Stomach (tissue), 9 donors: ENCODE data around the gene EHD4. TPM values are rescaled to one million over a fixed set of nuclear protein-coding genes. Genes with fewer than 3 reads are reported as not detected.

Source experiments
- DNase-seq, 2 donors: peaks; one replicate each; pipeline versions ENCODE4 v3.0.0 to v3.0.0-alpha.2; 2013 to 2019
- H3K27ac ChIP-seq, 5 donors: fragments of 200-600 bp in 4 of 5; sonication (generic) in 4 of 5; one replicate each; pipeline ENCODE4 v1.5.1; 2013 to 2019; ENCODE audit warnings: mild to moderate bottlenecking in 1 of 5, moderate library complexity in 1 of 5
- H3K27me3 ChIP-seq, 3 donors: fragments of 200-600 bp; sonication (generic); one replicate each; pipeline ENCODE4 v1.5.1; 2017 to 2019; ENCODE audit warnings: mixed run types in 1 of 3
- H3K36me3 ChIP-seq, 4 donors: fragments of 200-600 bp; sonication (generic); 1 replicate in 3 of 4; 2 replicates in 1 of 4; pipeline ENCODE4 v1.5.1; 2016 to 2019
- H3K4me1 ChIP-seq, 4 donors: fragments of 200-600 bp; sonication (generic); one replicate each; pipeline ENCODE4 v1.5.1; 2016 to 2019
- H3K4me3 ChIP-seq, 4 donors: fragments of 200-600 bp; sonication (generic) in 3 of 4; one replicate each; pipeline ENCODE4 v1.5.1; 2016 to 2019; ENCODE audit warnings: mild to moderate bottlenecking in 1 of 4
- H3K9me3 ChIP-seq, 4 donors: fragments of 200-600 bp; sonication (generic); one replicate each; pipeline ENCODE4 v1.5.1; 2016 to 2019
- CTCF ChIP-seq, 7 experiments: fragments of 450-650 bp in 4 of 7; fragments of 200-600 bp in 3 of 7; sonication (generic) in 3 of 7; IDR thresholded peaks; one replicate each; pipeline ENCODE4 v1.5.1; 2016 to 2019; ENCODE audit warnings: antibody characterized with exemption in 7 of 7, control low read depth in 2 of 7, mild to moderate bottlenecking in 1 of 7
- EP300 ChIP-seq: sonication (generic); formaldehyde crosslinking; IDR thresholded peaks from one replicate; pipeline ENCODE4 v1.6.1; 2017; ENCODE audit warnings: antibody characterized with exemption
- POLR2A ChIP-seq, 4 donors: fragments of 450-650 bp; IDR thresholded peaks; one replicate each; pipeline ENCODE4 v1.6.1; 2016; ENCODE audit warnings: antibody characterized with exemption in 4 of 4, control low read depth in 2 of 4, mild to moderate bottlenecking in 1 of 4, moderate library complexity in 1 of 4
- POLR2AphosphoS5 ChIP-seq, 3 donors: sonication (generic); formaldehyde crosslinking; IDR thresholded peaks; one replicate each; pipeline ENCODE4 v1.6.1; 2016; ENCODE audit warnings: antibody characterized with exemption in 3 of 3
- WGBS, 5 donors: extraction: QIAGEN DNeasy Blood & Tissue Kit in 3 of 5; methylation state at CpG; one replicate each; pipeline versions ENCODE4 v1.1.5 to v1.1.7; 2013 to 2018; 5-methylcytosine and 5-hydroxymethylcytosine counted together
- intact Hi-C: fragments of 100-400 bp; cut with DNase I; formaldehyde crosslinking; loops from one replicate; pipeline ENCODE4 v1.15.1; 2023; ENCODE audit warnings: low total_unique reads
- polyA plus RNA-seq, 3 donors: library from polyadenylated mRNA; stranded (reverse); fragments of 200-250 nt; gene quantifications; one replicate each; pipeline ENCODE4 v1.2.3, GENCODE V29; 2013
- total RNA-seq, 5 donors: library from RNA; depleted of rRNA; stranded (reverse); fragments of >200 nt; gene quantifications; one replicate each; pipeline versions ENCODE4 v1.1.0 to v1.2.3, GENCODE V29; 2014 to 2016
- donor health status: healthy with polysubstance abuse.
- donor health status: Bipolar disorder and iron deficiency.
- donor health status: healthy.

Gene EHD4
- total and polyA plus RNA-seq, 8 donors: 5.8 to 86.4 (median 16.2) TPM

- Histone ChIP-seq H3K4me3 (no peak overlapping the region), H3K27me3 (no peaks in the 10 kb centered on the region), H3K36me3 (peaks cover 9 to 48% (median 41%) of the 10 kb centered on the region in 4 donors), H3K4me1 (peaks cover 24 to 41% (median 35%) of the 10 kb centered on the region in 4 donors), H3K27ac (no peak overlapping the region), H3K9me3 (no peaks in the 10 kb centered on the region)
- DNase-seq: no peak
- TF ChIP-seq POLR2AphosphoS5 (IDR thresholded peaks at IDR 0.05) (no peak), POLR2A (IDR thresholded peaks at IDR 0.05) (no peak), EP300 (no peak), CTCF (IDR thresholded peaks at IDR 0.05) (no peak)
- intact Hi-C loops: no loop called here
- 82 to 93% (median 88%) methylated on average over 6 of the region's 6 CpGs for WGBS, 5 donors
Measured at GRCh38 chr15:41896566-41896965, 75.8 kb downstream of the EHD4 start.

GRCh38 chr15:41895957-41896356 is 76.4 kb downstream of the EHD4 start:
- Histone ChIP-seq H3K36me3 (peaks cover 9 to 46% (median 35%) of the 10 kb centered on the region in 4 donors), H3K9me3 (no peaks in the 10 kb centered on the region), H3K4me3 (no peak overlapping the region), H3K4me1 (peaks cover 24 to 35% (median 35%) of the 10 kb centered on the region in 4 donors), H3K27ac (no peak overlapping the region), H3K27me3 (no peaks in the 10 kb centered on the region)
- WGBS, 5 donors: 96 to 100% (median 100%) methylated on average over 1 of the region's 1 CpG
- TF ChIP-seq CTCF (IDR thresholded peaks at IDR 0.05): no peak
- TF ChIP-seq EP300: no peak
- no peak for TF ChIP-seq POLR2AphosphoS5 (IDR thresholded peaks at IDR 0.05)
- DNase-seq: no peak
- intact Hi-C loops: no loop called here

GRCh38 chr15:41895491-41895890 is 76.9 kb downstream of the EHD4 start:
- TF ChIP-seq EP300 (no peak), POLR2A (IDR thresholded peaks at IDR 0.05) (no peak), CTCF (IDR thresholded peaks at IDR 0.05) (no peak), POLR2AphosphoS5 (IDR thresholded peaks at IDR 0.05) (no peak)
- peak overlapping the region; percentile 43 to 77 (median 64) for H3K27ac ChIP-seq
- peaks cover 24 to 35% (median 35%) of the 10 kb centered on the region in 4 donors for H3K4me1 ChIP-seq
- peaks cover 4 to 41% (median 31%) of the 10 kb centered on the region in 4 donors for H3K36me3 ChIP-seq
- intact Hi-C loops: no loop called here
- 81 to 94% (median 93%) methylated on average over 11 of the region's 11 CpGs for WGBS, 5 donors
- no peak for DNase-seq
- no peaks in the 10 kb centered on the region for H3K9me3 ChIP-seq
- no peaks in the 10 kb centered on the region for H3K27me3 ChIP-seq
- no peak overlapping the region for H3K4me3 ChIP-seq

- intact Hi-C loops: no loop called here
- Histone ChIP-seq H3K4me1 (peaks cover 24 to 35% (median 35%) of the 10 kb centered on the region in 4 donors), H3K27me3 (no peaks in the 10 kb centered on the region), H3K9me3 (no peaks in the 10 kb centered on the region), H3K27ac (peak overlapping the region; percentile 43 to 77 (median 64)), H3K4me3 (peak overlapping the region in 3 of 4 donors; percentile 17 to 26 (median 18)), H3K36me3 (peaks cover 0 to 36% (median 25%) of the 10 kb centered on the region in 4 donors)
- DNase-seq: peak; percentile 68 to 84
- whole genome bisulfite sequencing, 5 donors: 13 to 31% (median 23%) methylated on average over 16 to 24 of the region's 24 CpGs
- peak in 2 of 3 donors; percentile 31 to 37 for TF ChIP-seq POLR2AphosphoS5 (IDR thresholded peaks at IDR 0.05)
- TF ChIP-seq CTCF (IDR thresholded peaks at IDR 0.05): no peak
Measured at GRCh38 chr15:41894791-41895463, 77.4 kb downstream of the EHD4 start.
